ENCODE measurements around the gene HCN2.
"Not testable (repeated sequence)": the region's sequence is repeated elsewhere in the genome, so short reads cannot be mapped to it uniquely, and the experiment has no call there.

Gene HCN2

DNA sequence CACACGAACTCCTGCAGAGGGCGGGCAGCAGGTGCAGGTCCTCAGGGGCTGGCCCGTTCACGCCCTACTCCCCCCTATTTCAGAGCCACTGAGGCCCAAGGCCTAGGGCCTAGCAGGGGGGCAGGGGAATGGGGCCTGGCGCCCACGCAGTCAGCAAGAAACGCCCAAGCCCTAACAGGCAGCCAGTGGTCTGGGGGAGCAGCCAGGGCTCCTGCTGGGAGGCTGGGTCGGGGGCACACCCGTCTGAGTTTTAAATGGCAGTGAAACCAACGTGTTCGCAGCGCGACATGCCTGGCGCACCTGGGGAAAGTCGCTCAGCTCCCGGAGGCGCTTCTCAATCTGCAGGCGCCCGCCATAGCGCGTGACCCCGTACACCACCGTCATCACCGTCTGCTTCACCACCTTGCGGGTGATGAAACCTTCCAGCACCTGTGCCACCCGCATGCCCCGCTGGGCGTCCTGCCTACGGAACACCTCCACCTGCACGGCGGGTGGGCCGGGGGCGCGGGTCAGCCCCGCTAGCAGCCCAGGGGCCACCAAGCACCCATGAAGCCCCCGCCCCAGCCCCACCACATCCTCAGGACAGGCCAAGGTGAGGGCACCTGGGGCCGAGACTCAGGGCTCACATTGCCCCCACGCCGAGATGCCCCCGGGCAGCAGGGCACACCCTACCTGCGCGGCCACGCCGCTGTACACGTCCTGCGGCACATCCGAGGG is 29.8 kb downstream of the HCN2 start:
- DNase-seq (ENCODE audit: low read depth, low spot score), result no peak

DNA sequence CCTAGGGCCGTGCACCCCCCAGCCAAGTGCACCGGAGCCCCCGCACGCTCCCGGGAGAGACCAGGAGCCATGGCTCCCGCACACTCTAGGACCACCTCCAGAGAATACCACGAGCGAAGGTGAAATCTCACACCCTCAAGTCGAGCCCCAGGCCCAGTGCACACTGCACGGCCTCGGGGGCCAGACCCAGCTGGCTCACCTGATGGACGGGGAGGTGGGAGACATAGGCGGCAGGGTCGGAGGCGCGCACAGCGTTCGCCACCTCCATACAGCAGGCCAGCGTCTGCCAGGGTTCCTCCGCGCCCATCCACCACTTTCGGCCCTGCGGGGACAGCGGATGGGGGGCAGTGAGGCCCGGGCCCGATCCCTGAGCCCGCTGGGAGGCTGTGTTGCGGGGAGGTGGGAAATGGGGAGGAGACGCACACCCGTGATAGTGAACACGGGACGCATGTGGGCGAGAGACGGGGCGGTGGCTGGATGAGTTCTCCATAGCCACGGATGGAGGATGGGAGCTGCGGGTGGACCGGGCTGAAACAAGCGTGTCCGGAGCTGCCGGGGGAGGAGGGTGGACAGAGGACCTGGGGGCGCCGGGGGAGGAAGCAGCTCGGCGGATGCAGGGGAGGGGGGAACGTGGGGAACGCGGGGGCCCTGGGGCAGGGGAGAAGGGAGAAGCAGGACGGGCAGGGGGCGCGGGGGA is 30.6 kb downstream of the HCN2 start:
- no peak for DNase-seq (ENCODE audit: low read depth, low spot score)

DNA sequence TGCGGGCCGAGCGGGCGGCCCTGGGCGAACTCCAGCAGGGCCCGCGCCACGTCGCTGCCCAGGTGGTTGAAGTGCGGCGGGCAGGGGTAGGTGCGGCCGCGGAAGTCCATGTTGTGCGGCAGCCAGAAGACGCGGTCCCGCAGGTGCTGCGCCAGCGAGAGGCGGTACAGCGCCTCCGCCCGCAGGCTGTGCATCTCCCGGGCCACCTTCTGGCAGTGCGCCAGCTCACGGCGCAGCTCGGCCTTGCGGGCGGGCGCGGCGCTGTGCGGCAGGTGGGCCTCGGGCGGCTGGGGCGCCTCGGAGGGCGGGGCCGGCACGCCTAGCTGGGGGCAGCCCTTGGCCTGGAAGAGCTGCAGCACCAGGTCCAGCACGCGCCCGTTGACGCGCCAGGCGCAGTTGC is 31.5 kb downstream of the HCN2 start:
- DNase-seq (ENCODE audit: low read depth, low spot score), result not testable (repeated sequence)

DNA sequence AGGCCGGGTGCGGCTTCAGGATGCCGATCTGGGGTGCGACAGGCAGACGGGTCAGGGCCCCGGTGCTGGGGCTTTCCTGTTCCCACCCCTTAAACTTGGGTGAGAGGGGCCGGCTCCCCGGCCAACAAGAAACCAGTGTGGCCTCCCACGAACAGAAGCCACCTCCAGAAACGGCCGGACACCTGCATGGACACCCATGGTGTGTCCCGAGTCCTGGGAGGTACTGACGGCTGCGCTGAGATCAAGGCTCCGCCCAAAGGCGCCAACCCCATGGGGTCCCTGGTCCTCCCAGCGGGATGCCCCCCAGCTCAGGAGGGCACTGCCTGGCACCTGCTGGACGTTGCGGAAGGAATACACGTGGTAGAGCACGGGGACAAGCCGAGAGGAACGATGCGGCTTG is 32.1 kb downstream of the HCN2 start:
- DNase-seq (ENCODE audit: low read depth, low spot score), result no peak

DNA sequence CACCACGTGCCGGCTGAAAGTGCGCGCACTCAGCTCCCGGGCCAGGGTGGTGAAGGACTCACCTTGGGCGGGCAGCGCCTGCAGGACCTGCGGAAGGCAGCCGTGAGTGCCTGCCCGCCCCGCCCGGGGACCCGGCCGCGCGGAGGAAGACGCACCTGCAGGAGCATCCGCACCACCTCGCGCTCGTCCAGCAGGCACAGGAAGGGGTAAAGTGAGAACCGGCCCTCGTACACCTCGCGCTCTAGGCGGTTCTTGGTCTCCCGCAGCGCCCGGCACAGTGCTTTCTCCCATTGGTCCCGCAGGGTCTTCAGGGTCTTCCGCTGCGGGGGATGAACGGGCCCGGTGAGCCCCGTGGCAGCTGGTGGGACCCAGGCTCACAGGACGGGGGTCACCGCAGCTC is 33.0 kb downstream of the HCN2 start:
- DNase-seq (ENCODE audit: low read depth, low spot score), result no peak

DNA sequence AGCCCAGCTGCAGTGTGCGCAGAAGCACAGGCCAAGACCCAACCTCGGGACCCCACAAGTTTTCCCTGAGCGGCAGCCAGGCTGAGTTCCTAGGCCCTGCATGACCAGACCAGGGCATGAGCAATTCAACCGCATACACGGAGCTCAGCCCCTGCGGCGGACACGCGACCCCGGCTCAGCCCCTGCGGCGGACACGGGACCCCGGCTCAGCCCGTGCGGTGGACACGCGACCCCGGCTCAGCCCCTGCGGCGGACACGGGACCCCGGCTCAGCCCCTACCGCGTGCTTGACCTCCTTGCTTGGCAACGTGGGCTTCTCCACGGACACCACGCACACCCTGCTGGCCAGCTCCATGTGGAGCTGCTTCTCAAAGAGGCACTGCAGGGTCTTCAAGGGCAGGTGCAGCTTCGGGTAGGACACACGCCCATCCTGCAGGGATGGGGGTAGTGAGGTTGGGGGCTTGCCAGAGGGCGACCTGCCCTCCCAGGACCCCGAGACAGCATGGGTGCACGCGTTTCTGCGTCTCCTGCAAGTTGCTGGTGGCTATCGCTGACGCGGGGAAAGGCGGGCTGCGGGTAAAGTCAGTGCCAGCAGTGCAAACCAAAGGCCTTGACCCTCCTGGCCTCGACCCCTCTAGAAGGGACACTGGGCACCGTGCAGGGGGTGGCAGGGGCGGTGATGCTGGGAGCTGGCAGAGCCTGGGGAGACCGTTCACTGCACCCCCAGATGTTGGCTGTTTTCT is 33.7 kb downstream of the HCN2 start:
- DNase-seq (ENCODE audit: low read depth, low spot score), result no peak

DNA sequence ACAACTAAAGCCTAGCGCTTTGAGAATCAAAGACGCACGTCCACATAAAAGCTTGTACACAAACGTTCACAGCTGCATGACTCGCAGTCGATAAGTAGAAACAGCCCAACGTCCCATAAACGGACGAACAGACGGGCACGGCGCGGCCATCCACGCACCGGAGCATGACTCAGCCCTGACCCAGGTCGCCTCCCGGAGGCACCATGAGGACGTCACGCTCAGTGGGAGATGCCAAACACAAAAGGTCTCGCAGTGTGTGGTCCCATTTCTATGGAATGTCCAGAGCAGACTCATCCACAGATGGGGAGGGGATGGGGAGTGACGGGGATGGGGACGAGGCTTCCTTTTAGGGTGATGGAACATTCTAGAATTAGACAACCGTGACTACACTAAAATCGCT is 34.3 kb downstream of the HCN2 start:
- no peak for DNase-seq (ENCODE audit: low read depth, low spot score)

DNA sequence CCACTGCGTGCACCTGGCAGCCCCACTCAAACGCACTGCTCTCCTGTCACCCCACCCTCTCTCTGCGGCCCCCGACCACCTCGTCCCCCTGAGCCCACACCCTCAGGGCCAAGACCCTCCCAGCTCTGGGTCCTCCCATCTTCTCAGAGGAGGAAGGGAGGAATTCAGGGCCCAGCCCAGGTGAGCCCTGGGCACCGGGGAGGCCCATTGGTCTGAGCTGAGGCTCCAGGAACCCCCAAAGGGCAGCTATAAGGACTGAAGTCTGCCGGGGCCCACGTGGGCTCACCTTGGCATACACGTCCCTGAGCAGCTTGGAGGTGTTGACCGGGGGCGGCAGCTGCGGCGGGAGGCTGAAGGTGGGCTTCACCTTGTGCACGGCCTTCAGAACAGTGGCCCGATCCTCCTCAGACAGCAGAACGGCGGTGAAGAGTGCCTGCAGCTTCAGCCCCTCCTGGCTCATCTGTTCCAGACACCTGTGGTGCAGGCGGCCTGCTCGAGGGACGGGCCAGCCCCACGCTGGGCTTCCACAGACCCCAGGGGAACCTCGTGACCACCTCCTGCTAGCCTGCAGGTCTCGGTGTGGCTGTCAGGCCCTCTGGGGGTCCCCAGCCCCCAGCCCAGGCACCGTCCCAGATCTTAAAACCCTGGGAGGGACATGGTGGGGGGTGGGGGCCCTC is 34.9 kb downstream of the HCN2 start:
- no peak for DNase-seq (ENCODE audit: low read depth, low spot score)

DNA sequence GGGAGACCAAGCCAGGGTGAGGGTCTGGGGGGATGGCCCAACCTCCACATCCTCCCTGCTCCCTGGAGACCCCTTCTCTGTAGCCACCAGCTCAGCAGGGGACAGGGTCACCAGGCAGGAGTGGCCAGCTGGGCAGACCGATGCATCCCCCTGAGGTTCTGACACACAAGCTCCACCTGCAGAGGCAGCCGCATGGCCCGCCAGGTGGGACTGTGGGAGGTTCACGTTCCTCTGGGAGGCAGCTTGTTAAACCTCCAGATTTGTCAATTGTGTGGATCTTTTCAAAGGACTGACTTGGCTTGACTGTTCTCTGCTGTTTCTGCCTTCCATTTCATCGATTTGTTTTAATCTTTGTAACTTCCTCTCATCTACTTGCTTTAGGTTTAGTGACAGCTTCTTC is 35.6 kb downstream of the HCN2 start:
- no peak for DNase-seq (ENCODE audit: low read depth, low spot score)

DNA sequence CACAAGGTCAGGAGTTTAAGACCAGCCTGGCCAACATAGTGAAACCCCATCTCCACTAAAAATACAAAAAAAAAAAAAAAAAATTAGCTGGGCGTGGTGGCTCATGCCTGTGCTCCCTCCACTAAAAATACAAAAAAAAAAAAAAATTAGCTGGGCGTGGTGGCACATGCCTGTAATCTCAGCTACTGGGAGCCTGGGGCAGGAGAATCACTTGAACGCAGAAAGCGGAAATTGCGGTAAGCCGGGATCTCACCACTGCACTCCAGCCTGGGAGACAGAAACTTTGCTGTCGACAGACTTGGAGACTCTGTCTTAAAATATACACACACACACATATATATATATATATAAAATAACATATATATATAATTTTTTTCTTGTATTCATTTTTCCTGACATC is 36.9 kb downstream of the HCN2 start:
- DNase-seq (ENCODE audit: low read depth, low spot score), result not testable (repeated sequence)

DNA sequence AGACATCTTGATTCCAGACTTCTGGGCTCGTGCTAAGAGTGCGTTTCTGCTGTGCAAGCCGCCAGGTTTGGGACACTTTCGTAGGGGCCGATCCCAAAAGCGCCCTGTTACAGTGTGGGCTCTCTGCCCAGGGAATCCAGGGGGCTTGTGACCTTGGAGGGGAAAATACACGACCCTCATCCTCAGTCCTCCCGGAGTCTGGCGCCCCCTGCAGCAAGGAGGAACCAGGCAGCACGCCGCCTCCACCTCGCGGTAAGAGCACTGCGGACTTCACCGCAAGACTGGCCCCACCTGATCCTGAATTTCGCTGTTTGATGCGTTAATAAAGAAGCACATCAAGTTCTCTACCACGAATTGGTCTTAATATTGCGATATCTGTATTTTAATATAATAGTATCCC is 38.5 kb downstream of the HCN2 start:
- no peak for DNase-seq (ENCODE audit: low read depth, low spot score)

DNA sequence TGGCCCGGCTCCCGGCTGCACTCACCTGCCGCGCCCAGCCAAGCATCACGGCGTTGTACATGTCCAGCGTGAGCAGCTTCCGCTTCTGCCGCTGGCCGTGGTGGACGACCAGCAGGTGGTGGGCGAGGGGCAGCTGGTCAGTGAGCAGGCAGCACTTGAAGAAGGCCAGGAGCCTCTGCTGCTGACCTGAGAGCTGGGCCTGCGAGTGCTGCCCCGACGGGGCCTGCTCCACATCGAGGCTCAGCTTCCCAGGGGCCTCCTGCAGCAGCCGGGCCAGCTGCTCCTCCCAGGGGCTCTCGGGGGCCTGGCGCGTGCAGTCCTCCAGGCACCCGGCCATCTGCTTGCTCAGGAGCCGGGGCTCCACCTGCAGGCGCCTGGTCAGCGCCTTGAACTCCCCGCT is 39.8 kb downstream of the HCN2 start:
- DNase-seq (ENCODE audit: low read depth, low spot score), result not testable (repeated sequence)

DNA sequence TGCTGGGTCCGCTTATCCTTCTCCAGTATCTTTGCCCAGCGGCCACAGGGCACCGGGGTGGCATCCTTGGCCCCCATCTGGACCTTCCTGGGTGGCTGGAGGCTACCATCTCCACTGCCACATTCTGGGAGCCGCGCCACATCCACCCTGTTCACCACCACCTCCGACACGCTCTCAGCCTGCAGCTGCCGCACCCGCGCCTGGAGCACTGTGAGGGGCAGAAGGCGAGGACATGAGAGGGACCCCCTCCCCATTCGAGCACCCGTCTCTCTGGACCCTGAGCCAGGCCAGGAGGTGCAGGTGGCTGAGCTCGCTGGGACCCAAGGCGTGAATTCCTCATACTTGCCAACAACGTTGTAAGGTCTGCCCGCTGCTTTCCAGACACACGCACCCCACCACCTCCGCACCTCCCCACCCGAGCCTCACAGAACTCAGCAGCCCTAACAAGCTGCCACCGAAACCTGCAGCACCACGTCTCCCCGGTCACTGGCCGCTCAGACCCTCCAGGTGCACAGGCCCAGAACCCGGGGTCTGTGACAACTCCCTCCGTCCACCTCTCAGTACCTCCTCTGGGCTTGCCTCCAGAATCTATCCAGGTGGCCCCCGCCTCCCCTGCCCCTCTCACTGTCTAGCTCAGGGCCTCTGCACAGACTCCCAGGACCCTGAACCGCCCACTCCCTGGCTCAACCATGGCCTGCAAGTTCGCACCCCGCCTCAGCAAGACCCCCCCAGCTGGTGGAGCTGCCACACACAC is 40.5 kb downstream of the HCN2 start:
- DNase-seq (ENCODE audit: low read depth, low spot score), result no peak

DNA sequence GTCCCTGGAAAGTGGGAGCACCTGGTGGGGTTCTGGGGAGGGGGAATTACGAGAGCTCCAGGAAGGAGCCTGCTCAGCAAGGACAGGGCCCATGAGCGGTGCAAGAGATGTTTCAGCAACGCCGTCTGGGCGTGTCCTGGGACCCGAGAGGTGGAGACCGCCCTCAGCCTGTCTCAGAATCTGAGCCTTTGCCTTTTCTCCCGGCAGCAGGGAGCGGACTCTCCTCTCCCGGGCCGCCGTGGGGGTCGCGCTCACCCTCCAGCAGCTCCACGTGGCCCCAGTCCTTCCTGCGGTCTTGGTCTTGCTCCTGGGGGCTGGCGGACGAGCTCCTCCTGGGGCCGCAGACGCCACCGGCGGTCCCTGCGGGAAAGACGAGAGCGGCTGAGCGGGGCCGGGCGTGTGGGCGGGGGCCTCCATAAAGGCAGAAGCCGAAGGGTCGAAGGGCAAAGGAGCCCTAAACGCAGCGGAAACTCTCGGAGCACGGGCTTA is 42.9 kb downstream of the HCN2 start:
- DNase-seq (ENCODE audit: low read depth, low spot score), result no peak

DNA sequence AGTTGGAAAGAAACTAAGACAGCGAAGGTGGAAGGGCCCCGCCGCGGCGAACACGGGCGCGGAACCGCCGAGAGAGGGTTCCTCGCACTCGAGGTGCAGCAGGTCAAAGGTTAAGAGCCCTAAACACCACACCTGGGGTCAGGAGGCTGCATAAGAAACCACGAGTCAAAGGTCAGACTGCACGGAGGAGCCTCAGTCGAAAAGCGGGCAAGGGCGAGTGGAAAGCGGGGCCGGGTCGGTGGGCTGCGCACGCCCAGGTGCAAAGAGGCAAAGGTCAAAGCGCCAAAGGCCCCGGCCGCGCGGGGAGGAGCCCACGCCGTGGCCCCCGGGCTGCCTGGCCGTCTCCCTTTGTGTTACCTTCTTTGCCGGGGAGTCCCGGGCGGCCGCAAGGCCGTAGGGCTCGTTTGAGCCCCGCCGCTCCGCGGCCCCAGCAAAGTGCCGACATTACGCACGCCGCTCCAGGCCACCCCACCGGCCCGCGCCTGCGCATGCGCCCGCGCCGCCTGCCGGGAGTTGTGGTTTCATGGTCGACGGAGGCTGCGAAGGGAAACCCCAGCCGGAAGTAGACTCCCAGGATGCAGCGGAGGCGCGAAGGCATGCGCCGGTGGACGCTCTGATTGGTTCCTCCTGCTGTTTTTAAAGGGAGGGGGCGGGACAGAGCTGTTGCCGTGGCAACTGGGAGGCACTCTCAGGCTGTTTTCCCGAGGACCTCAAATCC is 43.5 kb downstream of the HCN2 start, which contains the start of gene POLRMT:
Gene POLRMT, minus strand, starts transcription at position 470 of the 718 bp plus-strand sequence. Its CDS starts 25 bp downstream, at position 445.
- DNase-seq (ENCODE audit: low read depth, low spot score), result peak; percentile 90

DNA sequence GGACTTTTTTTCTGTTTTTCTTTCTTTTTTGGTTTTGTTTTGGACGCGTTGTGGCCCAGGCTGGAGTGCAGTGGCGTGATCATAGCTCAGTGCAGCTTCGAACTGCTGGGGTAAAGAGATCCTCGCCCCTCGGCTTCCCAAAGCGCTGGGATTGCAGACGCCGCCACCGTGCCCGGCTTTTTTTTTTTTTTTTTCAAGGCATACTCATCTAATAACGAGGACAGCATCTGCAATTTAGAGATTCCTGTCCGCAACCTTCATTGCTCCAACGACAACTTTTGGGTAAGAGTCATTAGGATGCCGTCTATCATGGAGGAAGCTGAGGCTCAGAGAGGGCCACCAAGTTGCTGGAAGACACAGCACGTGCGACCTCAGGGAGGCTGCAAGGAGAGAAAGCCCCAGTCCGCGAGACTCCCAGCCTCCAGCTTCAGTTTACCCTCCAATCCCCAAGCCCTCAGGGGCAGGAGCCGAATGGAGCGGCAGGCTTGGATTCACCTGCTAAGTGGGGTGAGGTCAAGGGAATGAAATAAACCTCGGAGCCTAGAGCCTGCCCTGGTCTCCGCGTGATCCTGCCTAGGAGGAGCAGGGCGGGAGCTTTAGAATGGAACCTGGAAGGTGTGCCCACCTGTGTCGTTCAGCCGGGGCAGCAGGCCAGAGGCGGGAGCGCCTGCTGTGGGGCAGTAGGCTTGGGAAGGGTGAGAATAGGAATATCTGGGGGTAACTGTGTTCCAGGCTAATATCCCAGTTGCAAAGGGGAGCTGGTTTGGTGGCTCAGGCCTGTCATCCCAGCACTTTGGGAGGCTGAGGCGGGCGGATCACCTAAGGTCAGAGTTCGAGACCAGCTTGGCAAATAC is 44.3 kb downstream of the HCN2 start:
- no peak for DNase-seq (ENCODE audit: low read depth, low spot score)

DNA sequence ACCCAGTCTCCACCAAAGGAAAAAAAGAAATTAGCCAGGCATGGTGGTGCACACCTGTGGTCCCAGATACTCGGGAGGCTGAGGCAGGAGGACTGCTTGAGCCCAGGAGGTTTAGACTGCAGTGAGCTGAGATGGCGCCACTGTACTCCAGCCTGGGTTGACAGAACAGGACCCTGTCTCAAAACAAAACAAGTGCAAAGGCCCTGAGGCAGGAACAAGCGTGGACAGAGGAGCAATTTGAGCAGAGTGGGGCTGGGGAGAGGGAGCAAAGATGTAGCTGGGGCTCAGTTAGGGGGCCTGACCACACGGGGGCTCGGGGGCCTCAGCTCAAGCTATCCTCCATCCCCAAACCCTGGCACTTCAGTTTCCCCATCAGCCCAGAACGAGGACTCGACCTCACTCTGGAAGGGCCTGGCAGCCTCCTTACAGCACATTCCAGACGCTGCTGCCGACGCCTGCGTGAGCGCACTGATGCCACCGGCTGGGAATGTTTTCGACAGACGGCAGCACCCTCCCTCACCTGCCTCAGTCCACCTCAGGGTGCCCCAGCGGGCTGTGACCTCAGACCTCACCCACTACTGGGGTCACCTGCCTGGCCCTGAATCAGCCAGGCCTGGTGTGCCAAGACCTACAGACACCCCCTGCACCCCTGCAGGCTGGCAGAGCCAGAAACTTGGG is 45.4 kb downstream of the HCN2 start:
- DNase-seq (ENCODE audit: low read depth, low spot score), result no peak

DNA sequence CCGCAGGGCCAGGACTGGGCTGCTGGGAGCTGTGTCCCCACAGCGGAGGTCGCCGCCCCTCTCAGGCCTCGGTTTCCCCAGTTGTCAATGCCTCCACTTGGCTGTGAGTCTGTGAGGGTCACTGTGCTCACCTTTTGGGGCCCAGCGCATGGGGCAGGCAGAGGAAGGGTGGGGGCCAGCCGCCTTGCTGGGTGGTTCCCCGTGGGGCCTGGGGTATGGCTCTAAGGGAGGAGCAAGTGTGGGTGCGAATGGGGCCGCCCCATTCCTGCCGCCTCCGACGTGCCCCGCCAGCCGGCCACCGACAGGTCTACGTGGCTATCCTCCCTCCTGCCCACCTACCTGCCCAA is 49.2 kb downstream of the HCN2 start:
- DNase-seq (ENCODE audit: low read depth, low spot score), result no peak
